ENCODE measurements around the gene TRABD.
"Not testable (repeated sequence)": the region's sequence is repeated elsewhere in the genome, so short reads cannot be mapped to it uniquely, and the experiment has no call there.

TRABD gene

GRCh38 chr22:50189849-50190181, 4.1 kb downstream of the TRABD start:
- no peak for DNase-seq

- DNase-seq = no peak
Observed at GRCh38 chr22:50190182-50190940, 4.6 kb downstream of the TRABD start.

- DNase-seq = no peak
Observed at GRCh38 chr22:50190941-50191741, 5.4 kb downstream of the TRABD start.

- no peak for DNase-seq
Observed at GRCh38 chr22:50192436-50193204, 6.9 kb downstream of the TRABD start.

- no peak for DNase-seq
Observed at GRCh38 chr22:50193621-50194020, 7.9 kb downstream of the TRABD start.

GRCh38 chr22:50194037-50194805, 8.5 kb downstream of the TRABD start:
- no peak for DNase-seq

GRCh38 chr22:50196256-50196655, 10.5 kb downstream of the TRABD start:
- no peak for DNase-seq

- no peak for DNase-seq
Observed at GRCh38 chr22:50197000-50197800, 11.5 kb downstream of the TRABD start.

GRCh38 chr22:50197856-50198623, 12.3 kb downstream of the TRABD start:
- no peak for DNase-seq

GRCh38 chr22:50198624-50199017, 12.9 kb downstream of the TRABD start:
- DNase-seq = no peak

- no peak for DNase-seq
Observed at GRCh38 chr22:50199251-50199721, 13.6 kb downstream of the TRABD start.

- DNase-seq = no peak
Observed at GRCh38 chr22:50199829-50200460, 14.2 kb downstream of the TRABD start.

- DNase-seq = peak; percentile 35
Observed at GRCh38 chr22:50200461-50201190, 14.9 kb downstream of the TRABD start, which contains the start of gene SELENOO. Gene SELENOO (plus strand): TSS chr22:50201011. CDS start chr22:50201037, 26 bp downstream.

- no peak for DNase-seq
Observed at GRCh38 chr22:50201191-50202129, 15.7 kb downstream of the TRABD start.

- no peak for DNase-seq
Observed at GRCh38 chr22:50202130-50202666, 16.5 kb downstream of the TRABD start.

GRCh38 chr22:50203288-50203687, 17.6 kb downstream of the TRABD start:
- no peak for DNase-seq

- no peak for DNase-seq
Observed at GRCh38 chr22:50204571-50204970, 18.9 kb downstream of the TRABD start.

- not testable (repeated sequence) for DNase-seq
Observed at GRCh38 chr22:50204998-50205397, 19.3 kb downstream of the TRABD start.
